PFSK-1 (cell line): ENCODE data around the gene OR8B8.

Experiments
- FOXP2 ChIP-seq: optimal IDR thresholded peaks from 2 replicates; pipeline ENCODE3; 2011; ENCODE audit warnings: borderline replicate concordance, control low read depth, inconsistent platforms; ENCODE audit not compliant: insufficient read depth; ENCODE audit errors: extremely low read length, extremely low read depth
- POLR2AphosphoS5 ChIP-seq: IDR thresholded peaks from 2 replicates; pipeline ENCODE4 v1.6.1; 2012; ENCODE audit warnings: low read depth, mild to moderate bottlenecking, control low read depth, low read length, moderate library complexity
- SIN3A ChIP-seq: IDR thresholded peaks from 2 replicates; pipeline ENCODE4 v1.6.1; 2012; ENCODE audit warnings: mild to moderate bottlenecking, low read length, moderate library complexity, borderline replicate concordance; ENCODE audit not compliant: insufficient read depth
- TAF1 ChIP-seq: IDR thresholded peaks from 2 replicates; pipeline ENCODE4 v1.6.1; 2012; ENCODE audit warnings: low read length, control low read depth, borderline replicate concordance; ENCODE audit not compliant: insufficient read depth
- TF ChIP-seq, protein P1 (sequence below), 2 experiments: IDR thresholded peaks; 2 replicates each; pipeline versions ENCODE4 v1.6.1 to v1.8.0; 2011 to 2012; ENCODE audit warnings: low read depth in 2 of 2, low read length in 2 of 2, control low read depth in 1 of 2, inconsistent platforms in 1 of 2, mild to moderate bottlenecking in 1 of 2, moderate library complexity in 1 of 2; ENCODE audit not compliant: insufficient read depth in 1 of 2

The OR8B8 gene

GRCh38 chr11:124405581-124405980, 39.9 kb downstream of the OR8B8 start:
- no peak for TF ChIP-seq TAF1

GRCh38 chr11:124402326-124402922, 43.1 kb downstream of the OR8B8 start:
- no peak for TF ChIP-seq POLR2AphosphoS5
- no peak for TF ChIP-seq TAF1
- TF ChIP-seq FOXP2 = no peak

- TF ChIP-seq, protein P1, sequence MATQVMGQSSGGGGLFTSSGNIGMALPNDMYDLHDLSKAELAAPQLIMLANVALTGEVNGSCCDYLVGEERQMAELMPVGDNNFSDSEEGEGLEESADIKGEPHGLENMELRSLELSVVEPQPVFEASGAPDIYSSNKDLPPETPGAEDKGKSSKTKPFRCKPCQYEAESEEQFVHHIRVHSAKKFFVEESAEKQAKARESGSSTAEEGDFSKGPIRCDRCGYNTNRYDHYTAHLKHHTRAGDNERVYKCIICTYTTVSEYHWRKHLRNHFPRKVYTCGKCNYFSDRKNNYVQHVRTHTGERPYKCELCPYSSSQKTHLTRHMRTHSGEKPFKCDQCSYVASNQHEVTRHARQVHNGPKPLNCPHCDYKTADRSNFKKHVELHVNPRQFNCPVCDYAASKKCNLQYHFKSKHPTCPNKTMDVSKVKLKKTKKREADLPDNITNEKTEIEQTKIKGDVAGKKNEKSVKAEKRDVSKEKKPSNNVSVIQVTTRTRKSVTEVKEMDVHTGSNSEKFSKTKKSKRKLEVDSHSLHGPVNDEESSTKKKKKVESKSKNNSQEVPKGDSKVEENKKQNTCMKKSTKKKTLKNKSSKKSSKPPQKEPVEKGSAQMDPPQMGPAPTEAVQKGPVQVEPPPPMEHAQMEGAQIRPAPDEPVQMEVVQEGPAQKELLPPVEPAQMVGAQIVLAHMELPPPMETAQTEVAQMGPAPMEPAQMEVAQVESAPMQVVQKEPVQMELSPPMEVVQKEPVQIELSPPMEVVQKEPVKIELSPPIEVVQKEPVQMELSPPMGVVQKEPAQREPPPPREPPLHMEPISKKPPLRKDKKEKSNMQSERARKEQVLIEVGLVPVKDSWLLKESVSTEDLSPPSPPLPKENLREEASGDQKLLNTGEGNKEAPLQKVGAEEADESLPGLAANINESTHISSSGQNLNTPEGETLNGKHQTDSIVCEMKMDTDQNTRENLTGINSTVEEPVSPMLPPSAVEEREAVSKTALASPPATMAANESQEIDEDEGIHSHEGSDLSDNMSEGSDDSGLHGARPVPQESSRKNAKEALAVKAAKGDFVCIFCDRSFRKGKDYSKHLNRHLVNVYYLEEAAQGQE (IDR thresholded peaks at IDR 0.05; ENCODE audit: insufficient read depth in 1 of 2, low read depth in 2 of 2, low read length in 2 of 2) = no peak
- TF ChIP-seq TAF1 = no peak
- no peak for TF ChIP-seq FOXP2
- no peak for TF ChIP-seq SIN3A
- no peak for TF ChIP-seq POLR2AphosphoS5
These were observed 46.6 kb downstream of the OR8B8 start, which contains the start of gene OR8B3 for GRCh38 chr11:124398924-124399323. Gene OR8B3, minus strand, starts transcription at chr11:124399024. Its CDS starts 1,673 bp downstream, at chr11:124397351.

- TF ChIP-seq SIN3A (no peak), FOXP2 (no peak), POLR2AphosphoS5 (no peak), TAF1 (no peak)
- TF ChIP-seq, protein P1 (IDR thresholded peaks at IDR 0.05; ENCODE audit: insufficient read depth in 1 of 2, low read depth in 2 of 2, low read length in 2 of 2) = no peak
These were observed 51.1 kb downstream of the OR8B8 start for GRCh38 chr11:124394408-124394807.
